T1000 (cell line): ENCODE measurements around the gene FGF4.

Experiments
- DNase-seq: peaks from one replicate; lab custom pipeline; 2025; ENCODE audit warnings: mixed read lengths; lab: John Stamatoyannopoulos, UW

The FGF4 gene

DNA sequence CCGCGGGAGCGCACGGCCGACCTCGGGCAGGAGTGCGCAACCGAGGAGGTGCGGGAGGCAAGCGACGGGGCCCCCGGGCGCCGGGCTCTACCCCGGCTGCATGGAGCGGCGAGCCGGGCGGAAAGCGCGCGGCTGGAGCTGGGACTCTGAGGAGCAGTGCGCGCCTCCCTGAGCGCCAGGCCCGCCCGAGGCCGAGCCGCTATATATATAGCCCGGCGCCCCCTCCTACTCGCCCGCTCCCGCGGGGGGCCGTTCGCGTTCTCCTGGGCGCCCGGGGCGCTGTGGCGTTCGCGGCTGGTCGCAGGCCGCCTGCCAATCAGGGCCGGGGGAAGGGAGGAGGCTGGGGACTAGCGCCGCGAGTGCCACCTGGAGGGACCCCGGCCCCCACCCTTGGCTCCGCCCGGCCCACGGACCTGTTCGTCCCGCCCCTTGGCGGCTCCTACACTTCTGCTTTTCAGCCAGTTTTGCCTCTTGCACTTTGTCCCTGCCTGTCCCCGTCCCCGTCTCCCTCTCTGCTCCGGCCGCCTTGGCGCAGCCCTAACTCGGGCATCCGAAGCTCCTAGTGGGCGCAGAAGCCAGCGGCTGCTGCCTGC lies at the start of gene FGF4:
FGF4 (minus strand) TSS at position 179 of the 593 bp plus-strand sequence. CDS start 257 bp downstream, outside the sequence.
- no peak for DNase-seq

- DNase-seq: no peak
These were observed 48.6 kb upstream of the FGF4 start for GRCh38 chr11:69823641-69824265.

DNA sequence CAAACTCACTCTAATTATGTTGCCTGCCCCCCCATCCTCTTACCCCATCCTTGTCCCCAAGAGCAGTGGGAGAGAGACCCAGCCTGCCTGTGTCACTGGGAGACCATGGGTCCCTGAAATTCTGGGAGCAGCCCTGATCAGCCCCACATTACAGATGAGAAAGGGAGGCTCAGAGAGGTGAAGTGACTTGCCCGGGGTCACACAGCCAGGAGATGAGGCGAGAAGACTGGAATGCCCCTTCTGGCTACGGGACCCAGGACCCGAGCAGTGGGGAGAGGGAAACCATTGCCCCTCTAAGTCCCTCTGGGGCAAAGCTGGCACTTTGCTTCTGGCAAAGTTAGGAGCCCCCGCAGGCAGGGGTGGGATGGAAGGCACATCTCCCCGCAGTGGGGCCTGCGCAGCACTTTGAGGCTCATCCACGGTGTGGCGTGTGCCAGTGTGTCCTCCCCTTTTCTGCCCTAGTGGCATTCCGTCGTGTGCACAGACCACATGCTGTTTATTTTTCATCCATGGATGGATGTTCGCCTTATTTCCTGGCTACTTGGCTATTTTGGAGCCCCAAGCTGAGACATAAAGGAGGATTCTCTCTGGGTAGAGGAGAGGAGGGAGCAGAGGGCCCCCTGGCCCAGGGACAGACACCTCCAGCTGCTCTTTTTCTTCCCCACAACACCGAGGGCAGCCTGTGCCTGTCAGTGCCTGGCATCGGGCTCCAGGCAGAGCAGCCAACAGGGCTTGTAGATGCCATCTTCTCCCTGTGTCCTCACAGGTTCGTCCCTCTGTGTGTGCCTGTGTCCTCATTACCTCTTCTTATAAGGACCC lies 47.7 kb upstream of the FGF4 start:
- no peak for DNase-seq

GRCh38 chr11:69821511-69822040 lies 46.4 kb upstream of the FGF4 start:
- DNase-seq: no peak

GRCh38 chr11:69820441-69820840 lies 45.3 kb upstream of the FGF4 start:
- no peak for DNase-seq

DNA sequence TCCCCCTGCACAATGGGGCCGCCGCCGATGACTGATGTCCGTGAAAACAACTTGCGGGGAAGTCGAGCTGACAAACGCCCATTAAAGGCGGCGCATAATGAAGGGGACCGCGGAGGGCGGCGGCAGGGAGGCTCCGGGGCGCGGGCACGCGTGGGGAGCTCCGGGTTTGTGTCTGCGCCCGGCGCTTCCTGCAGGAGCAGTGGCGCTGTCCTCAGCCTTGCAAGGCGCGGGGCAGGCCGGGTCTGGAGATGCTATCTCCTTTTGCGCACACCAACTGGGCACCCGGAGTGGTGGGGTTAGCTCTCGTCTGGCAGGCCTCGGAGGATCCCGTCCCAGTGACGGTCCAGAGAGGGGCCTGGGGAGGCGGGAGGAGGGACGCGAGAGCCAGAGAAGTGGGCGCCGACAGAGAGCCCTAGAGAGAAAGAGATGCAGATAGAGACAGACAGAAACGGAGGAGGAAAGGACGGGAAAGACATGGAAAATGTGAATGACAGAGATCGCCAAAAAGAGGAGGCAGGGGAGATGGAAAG lies 44.5 kb upstream of the FGF4 start:
- no peak for DNase-seq

DNA sequence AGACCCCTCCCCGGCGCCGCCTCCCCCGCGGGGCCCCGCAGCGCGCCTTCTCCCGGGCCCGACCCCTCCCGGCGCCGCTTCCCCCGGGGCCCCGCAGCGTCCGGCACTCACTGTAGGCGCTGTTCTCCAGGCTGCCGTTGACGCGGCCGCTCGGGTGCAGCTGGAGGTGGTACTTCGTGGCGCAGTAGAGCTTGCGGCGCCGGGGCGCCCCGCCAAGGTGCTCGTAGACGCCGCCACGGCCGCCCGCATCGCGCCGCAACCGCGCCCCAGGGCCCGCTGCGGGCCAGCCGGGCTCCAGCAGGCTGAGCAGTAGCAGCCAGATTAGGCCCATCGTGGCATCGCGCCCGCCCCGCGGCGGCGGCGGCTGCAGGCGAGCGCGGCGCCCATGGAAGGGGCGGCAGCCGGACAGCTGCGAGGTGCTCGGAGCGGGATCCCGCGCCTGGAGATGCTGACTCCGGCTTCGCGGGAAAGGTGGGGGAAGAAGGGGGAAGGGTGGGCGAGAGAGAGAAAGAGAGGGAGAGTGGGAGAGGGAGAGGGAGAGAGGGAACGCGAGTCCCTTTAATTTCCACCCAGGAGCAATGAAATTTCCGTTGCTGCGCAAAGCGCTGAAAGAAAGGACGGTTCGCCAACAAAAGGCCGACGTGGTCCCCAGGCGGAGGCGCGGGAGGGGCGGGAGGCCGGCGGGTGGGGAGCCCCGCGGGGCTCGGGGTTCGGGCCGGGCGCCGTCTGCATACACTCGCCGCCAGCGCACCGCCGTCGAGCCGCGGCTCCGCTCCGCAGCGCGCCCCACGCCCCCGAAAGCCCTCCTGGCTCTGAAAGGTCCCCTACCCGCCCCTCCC lies 43.7 kb upstream of the FGF4 start, which contains the start of gene FGF3:
FGF3 (minus strand) TSS at position 814 of the 839 bp plus-strand sequence; CDS start at position 331, 483 bp downstream.
- no peak for DNase-seq

DNA sequence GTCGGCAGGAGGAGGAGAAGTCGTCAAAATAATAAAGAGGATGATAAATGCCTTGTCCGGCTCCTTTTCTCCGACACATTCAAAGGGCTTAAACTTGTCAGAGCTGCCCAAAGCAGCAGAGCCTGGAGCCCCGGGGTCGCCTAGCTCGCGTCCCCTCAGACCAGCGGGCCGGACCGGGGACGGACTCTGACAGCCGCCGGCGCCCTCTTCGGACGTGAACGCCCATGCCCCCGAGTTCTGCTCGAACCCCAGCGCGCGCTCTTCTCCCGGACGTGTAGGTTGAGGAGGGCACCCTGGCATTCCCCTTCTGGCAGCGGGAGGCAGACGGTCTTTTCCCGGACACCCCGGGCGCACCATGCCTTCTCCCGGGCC lies 43.1 kb upstream of the FGF4 start:
- no peak for DNase-seq

DNA sequence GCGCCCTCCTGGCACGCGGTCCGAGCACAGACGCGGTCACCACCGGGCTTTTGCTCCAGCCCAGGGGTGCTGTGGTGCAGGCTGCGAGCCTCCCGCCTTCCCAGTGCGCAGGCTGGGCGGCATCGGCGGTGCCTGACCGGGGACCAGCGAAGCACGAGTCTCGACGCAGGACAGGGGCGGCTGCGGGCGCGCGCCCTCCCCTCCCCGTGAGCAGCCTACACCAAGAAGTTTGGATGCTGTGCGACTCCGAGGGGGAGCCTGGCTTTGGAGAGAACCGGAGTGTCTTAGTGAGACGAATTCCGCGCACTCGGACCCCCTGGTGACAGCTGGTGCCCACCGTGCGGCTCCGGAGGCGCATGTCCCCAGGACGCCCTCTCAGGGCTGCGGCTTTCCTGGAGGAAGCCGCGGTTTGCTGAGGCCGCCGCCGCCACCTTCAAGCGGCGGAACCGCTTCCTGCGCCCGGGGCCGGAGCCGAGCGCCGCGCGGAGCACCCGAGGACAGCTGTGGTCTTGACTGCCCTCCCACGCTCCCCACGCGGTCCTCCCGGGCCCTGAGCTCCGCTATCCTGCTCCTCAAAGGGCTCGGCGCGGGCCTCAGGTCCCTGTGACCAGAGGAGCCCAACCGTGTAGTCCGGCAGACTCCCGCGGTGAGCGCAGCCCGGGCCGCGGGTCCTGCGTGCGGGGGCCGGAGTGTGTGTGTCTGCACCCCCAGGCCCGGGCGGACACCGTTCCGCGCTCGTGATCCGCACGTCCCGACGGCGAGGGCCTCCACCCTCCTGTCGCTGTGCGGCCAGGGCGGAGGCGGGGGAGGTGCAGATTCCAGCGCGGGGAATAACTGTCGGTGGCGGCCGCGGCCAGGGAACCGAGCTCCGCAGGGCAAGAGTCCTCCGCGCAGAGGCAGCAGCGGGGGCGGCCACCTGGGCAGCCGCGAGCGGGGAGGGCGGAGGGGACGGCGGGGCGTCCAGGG lies 42.4 kb upstream of the FGF4 start:
- no peak for DNase-seq

DNA sequence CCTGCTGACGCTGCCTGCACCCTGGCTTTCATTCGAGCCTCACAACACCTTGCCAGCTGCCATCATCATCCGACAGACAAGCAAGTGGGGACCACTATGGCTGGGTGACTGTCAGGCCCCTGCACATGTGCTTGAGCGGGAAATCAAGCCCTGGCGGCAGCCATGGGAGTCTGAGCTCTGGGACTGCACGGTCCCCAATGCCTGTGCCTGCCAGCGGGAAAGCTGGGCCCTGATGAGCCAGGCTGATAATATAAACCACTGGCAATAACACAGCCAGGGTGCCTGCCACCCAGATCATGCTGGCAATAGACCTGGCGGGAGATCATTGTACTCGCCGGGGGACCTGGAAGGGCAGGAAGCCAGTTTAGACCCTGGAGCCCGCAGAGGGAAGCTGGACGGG lies 41.5 kb upstream of the FGF4 start:
- DNase-seq: no peak

DNA sequence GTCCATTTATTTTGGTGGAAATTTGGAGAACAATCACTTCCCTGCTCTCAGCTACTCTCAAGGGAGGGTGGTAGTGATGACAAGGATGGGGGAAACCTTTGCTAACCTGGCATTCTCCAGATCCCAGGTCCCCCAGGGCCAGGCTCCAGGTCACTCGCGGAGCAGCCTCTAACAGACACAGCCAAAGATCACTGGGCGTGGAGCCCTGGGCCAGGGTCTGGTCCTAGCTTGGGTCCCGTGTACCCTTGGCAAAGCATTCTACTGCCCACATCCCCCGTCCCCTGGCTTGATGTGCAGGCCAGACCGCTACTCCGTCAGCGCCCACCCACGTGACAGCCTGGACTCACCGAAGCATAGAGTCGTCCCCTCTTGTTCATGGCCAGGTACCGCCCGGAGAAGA lies 40.8 kb upstream of the FGF4 start:
- DNase-seq: no peak

DNA sequence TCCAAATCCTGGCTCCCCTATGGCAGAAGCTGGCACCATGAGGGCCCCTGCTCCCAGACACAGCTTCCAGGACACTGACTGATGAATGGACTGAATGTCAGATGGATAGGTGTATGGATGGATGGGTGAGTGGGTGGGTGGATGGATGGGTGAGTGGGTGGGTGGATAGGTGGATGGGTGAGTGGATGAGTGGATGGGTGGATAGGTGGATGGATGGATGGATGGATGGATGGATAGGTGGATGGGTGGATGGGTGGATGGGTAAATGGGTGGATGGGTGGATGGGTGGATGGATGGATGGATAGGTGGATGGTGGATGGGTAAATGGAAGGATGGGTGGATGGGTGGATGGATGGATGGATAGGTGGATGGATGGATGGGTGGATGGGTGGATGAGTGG lies 39.8 kb upstream of the FGF4 start:
- no peak for DNase-seq

- DNase-seq: no peak
These were observed 39.3 kb upstream of the FGF4 start for GRCh38 chr11:69814411-69814810.

DNA sequence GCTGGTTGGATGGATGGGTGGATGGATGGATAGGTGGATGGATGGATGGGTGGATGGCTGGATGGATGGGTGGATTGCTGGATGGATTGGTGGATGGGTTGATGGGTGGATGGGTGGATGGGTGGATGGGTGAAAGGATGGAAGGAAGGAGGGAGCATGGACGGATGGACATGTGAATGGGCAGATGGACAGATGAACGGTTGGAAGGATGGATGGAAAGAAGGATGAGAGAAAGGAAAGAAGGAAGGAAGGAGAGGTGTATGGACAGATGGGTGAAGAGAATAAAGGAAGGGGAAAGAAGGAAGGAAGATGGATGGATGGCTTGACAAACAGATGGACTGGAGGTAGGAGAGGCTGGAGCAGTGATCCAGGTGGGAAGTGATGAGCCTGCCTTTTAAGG lies 38.7 kb upstream of the FGF4 start:
- DNase-seq: no peak

DNA sequence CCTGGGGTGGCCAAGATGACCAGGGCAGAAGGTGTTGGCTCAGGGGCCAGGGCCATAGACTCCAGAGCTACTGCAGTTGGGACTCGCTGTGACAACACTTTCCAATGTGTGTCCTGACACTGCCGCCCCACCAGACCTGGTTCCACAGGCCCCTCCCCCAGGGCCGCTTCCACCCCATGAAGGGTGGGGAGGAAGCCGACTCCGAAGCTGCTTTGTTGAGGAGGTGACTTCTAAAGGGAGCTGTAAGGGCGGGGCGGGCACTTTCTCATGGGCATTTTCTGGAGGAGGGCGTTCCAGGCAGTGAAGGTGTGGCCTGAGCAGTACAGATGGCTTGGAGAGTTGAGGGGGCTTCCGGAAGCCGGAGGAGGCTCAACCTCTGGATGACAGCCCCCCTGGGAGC lies 37.8 kb upstream of the FGF4 start:
- no peak for DNase-seq

- DNase-seq: no peak
These were observed 37.1 kb upstream of the FGF4 start for GRCh38 chr11:69812256-69812655.

- DNase-seq: no peak
These were observed 36.3 kb upstream of the FGF4 start for GRCh38 chr11:69811431-69811830.

DNA sequence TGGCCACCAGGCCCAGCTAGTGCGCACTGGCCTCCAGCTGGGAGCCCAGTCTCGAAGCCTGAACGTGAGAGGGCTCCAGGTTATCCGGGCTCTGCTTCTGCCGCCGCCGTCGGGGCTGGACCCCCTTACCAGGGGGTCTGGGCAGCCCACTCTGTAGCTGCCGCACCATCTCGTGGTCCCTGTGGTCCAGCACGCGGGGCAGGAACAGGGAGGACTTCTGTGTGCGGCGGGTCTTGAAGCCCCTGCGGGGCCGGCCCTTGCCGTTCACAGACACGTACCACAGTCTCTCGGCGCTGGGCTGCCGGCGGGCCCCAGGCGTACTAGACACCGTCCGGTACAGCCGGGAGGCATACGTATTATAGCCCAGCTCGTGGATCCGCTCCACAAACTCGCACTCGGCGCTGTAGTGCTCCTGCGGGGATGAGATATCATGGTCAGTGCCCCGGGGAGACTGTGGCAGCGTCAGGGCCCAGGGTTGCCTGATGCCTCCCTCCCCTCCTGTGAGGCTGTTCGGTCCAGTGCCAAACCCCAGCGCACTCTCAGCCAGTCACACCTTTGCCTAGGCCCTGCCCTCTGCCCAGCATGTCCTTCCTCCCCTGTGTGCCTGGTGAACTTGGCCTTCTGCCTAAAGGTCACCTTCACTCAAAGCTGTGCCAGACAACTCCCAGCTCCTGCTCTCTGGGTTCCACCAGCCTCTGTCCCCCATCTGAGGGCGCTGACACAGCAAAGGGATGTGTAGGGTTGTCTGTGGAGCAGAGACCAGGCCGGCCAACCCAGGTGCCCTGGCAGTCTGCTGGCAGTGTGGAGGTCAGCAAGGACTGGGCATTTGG lies 35.4 kb upstream of the FGF4 start:
- no peak for DNase-seq

GRCh38 chr11:69808667-69809086 lies 33.5 kb upstream of the FGF4 start:
- DNase-seq: no peak
